C4-2B (cell line): ENCODE data around the gene MKNK1.

Source experiments
- ZFX ChIP-seq: fragments of 450-650 bp; IDR thresholded peaks from 2 replicates; pipeline ENCODE4 v1.6.1; 2017
- TF ChIP-seq, protein P1 (sequence below): fragments of 450-650 bp; conservative IDR thresholded peaks from 2 replicates; pipeline ENCODE4 v1.5.1; 2017; ENCODE audit warnings: mild to moderate bottlenecking

DNA sequence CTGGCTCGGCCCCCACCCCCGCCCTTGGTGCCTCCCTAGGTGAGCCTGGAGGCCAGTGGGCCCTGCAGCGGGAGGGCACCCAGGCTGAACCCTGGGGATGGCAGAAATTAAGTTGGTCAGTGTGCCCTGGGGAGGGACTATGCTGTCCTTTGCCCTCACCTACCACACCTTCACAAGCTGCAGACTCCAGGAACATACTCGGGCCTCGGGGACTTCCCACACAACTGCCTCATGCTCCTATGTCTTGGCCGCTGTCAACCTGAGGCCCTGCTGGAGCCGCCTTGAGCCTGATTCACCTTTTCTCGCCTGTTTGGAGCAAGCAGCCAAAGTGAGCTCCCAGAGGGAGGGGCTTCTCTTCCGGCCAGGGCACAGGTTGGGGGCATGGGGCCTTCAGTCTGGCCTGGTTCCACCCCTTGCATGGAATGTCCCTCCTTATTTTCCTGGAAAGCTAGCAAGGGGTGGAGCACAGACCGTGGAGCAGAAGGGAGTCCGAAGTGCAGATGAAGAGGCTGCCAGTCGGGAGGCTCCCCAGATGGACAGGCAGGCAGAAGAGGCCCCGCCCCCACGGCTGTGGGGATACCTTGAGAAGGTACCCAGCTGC, 77.3 kb downstream of the MKNK1 start:
- TF ChIP-seq, protein P1, sequence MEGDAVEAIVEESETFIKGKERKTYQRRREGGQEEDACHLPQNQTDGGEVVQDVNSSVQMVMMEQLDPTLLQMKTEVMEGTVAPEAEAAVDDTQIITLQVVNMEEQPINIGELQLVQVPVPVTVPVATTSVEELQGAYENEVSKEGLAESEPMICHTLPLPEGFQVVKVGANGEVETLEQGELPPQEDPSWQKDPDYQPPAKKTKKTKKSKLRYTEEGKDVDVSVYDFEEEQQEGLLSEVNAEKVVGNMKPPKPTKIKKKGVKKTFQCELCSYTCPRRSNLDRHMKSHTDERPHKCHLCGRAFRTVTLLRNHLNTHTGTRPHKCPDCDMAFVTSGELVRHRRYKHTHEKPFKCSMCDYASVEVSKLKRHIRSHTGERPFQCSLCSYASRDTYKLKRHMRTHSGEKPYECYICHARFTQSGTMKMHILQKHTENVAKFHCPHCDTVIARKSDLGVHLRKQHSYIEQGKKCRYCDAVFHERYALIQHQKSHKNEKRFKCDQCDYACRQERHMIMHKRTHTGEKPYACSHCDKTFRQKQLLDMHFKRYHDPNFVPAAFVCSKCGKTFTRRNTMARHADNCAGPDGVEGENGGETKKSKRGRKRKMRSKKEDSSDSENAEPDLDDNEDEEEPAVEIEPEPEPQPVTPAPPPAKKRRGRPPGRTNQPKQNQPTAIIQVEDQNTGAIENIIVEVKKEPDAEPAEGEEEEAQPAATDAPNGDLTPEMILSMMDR, result no peak
- TF ChIP-seq ZFX, result no peak
